Trophoblast cell (in vitro differentiated cells and primary cell): ENCODE results near the gene LMTK2.
A peak's percentile ranks its signal among the peaks of the same experiment; 100 is the strongest.

Experiments used
- DNase-seq, 2 donors: peaks; one replicate each; pipeline ENCODE4 v3.0.0-alpha.2; 2016
- H2AFZ ChIP-seq: 2 replicates; pipeline ENCODE4 v1.6.1; 2013; ENCODE audit warnings: low read length, moderate library complexity, mild to moderate bottlenecking; ENCODE audit not compliant: insufficient read depth, poor library complexity
- H2AK5ac ChIP-seq: 2 replicates; pipeline ENCODE4 v1.6.1; 2013; ENCODE audit warnings: mild to moderate bottlenecking, low read length
- H2BK120ac ChIP-seq: 2 replicates; pipeline ENCODE4 v1.6.1; 2013; ENCODE audit warnings: low read length, mild to moderate bottlenecking, moderate library complexity; ENCODE audit not compliant: insufficient read depth, poor library complexity
- H2BK12ac ChIP-seq: 2 replicates; pipeline ENCODE4 v1.6.1; 2013; ENCODE audit warnings: mild to moderate bottlenecking, low read length, moderate library complexity
- H2BK5ac ChIP-seq: 2 replicates; pipeline ENCODE4 v1.6.1; 2013; ENCODE audit warnings: low read length, low read depth, moderate library complexity, mild to moderate bottlenecking; ENCODE audit not compliant: poor library complexity
- H3K14ac ChIP-seq: 2 replicates; pipeline ENCODE4 v1.6.1; 2013; ENCODE audit warnings: mild to moderate bottlenecking, low read length
- H3K18ac ChIP-seq: 2 replicates; pipeline ENCODE4 v1.6.1; 2013; ENCODE audit warnings: mild to moderate bottlenecking, low read length
- H3K23ac ChIP-seq: 2 replicates; pipeline ENCODE4 v1.6.1; 2013; ENCODE audit warnings: low read length
- H3K27ac ChIP-seq: 2 replicates; pipeline ENCODE4 v1.5.1; 2013; ENCODE audit warnings: low read depth, mild to moderate bottlenecking, inconsistent platforms, low read length, moderate library complexity
- H3K27me3 ChIP-seq: 2 replicates; pipeline ENCODE4 v1.6.1; 2013; ENCODE audit warnings: inconsistent platforms, mild to moderate bottlenecking, low read length, moderate library complexity; ENCODE audit not compliant: insufficient read depth
- H3K36me3 ChIP-seq, 2 experiments: 1 replicate in 1 of 2; 2 replicates in 1 of 2; pipeline ENCODE4 v1.6.1; 2013; ENCODE audit warnings: low read length in 2 of 2, mild to moderate bottlenecking in 2 of 2, moderate library complexity in 1 of 2; ENCODE audit not compliant: insufficient read depth in 2 of 2, control insufficient read depth in 1 of 2
- H3K4ac ChIP-seq: 2 replicates; pipeline ENCODE4 v1.6.1; 2013; ENCODE audit warnings: low read depth, mild to moderate bottlenecking, low read length, moderate library complexity
- H3K4me1 ChIP-seq, 2 experiments: 1 replicate in 1 of 2; 2 replicates in 1 of 2; pipeline ENCODE4 v1.6.1; 2013; ENCODE audit warnings: low read length in 2 of 2, mild to moderate bottlenecking in 2 of 2, moderate library complexity in 1 of 2; ENCODE audit not compliant: insufficient read depth in 2 of 2, control insufficient read depth in 1 of 2
- H3K4me2 ChIP-seq: 2 replicates; pipeline ENCODE4 v1.6.1; 2013; ENCODE audit warnings: inconsistent platforms, mild to moderate bottlenecking, low read length, moderate library complexity
- H3K4me3 ChIP-seq: 2 replicates; pipeline ENCODE4 v1.5.1; 2013; ENCODE audit warnings: mild to moderate bottlenecking, low read depth, low read length, inconsistent platforms
- H3K79me1 ChIP-seq: one replicate; pipeline ENCODE4 v1.6.1; 2013; ENCODE audit warnings: low read length
- H3K79me2 ChIP-seq: 2 replicates; pipeline ENCODE4 v1.6.1; 2013; ENCODE audit warnings: low read length, mild to moderate bottlenecking; ENCODE audit not compliant: control insufficient read depth, insufficient read depth, poor library complexity
- H3K9ac ChIP-seq: 2 replicates; pipeline ENCODE4 v1.6.1; 2013; ENCODE audit warnings: mild to moderate bottlenecking, low read length
- H3K9me3 ChIP-seq: 2 replicates; pipeline ENCODE4 v1.6.1; 2013; ENCODE audit warnings: low read depth, mild to moderate bottlenecking, control low read depth, inconsistent platforms, low read length; ENCODE audit not compliant: insufficient read depth
- H4K12ac ChIP-seq: 2 replicates; pipeline ENCODE4 v1.6.1; 2013; ENCODE audit warnings: low read depth, mild to moderate bottlenecking, low read length, moderate library complexity
- H4K8ac ChIP-seq: 2 replicates; pipeline ENCODE4 v1.6.1; 2013; ENCODE audit warnings: low read depth, mild to moderate bottlenecking, low read length, moderate library complexity
- H4K91ac ChIP-seq: one replicate; pipeline ENCODE4 v1.6.1; 2013; ENCODE audit warnings: low read depth, mild to moderate bottlenecking, low read length, moderate library complexity
- WGBS: extraction: QIAGEN DNeasy Blood & Tissue Kit; methylation state at CpG from one replicate; pipeline ENCODE4 v1.1.7; 2013; ENCODE audit warnings: missing lambda C conversion rate; ENCODE audit not compliant: insufficient read length, insufficient coverage; ENCODE audit errors: extremely low coverage; 5-methylcytosine and 5-hydroxymethylcytosine counted together

Gene LMTK2

DNA sequence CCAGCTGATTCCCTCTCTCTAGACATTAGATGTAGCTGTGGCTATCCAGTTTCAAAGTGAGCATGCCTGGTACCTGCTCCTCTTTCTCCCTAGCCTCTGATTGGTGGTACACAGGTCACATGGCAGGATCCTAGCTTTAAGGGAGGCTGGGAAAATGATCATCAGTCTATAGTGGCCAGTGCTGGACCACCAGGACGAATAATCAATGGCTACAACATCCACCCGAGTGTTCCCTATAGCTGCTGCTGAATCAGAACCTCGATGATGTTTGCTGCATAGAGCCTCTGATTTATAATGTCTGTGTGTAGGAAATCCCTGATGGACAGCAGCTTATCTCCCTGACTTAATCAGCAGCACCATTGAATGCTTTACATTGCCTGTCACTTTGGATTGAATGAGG is 28.9 kb upstream of the LMTK2 start:
- no peaks in the 10 kb centered on the region for H3K36me3 ChIP-seq
- H3K4ac ChIP-seq, result no peak overlapping the region
- H4K12ac ChIP-seq, result no peak overlapping the region
- H3K9me3 ChIP-seq, result peaks cover 1% of the 10 kb centered on the region
- no peaks in the 10 kb centered on the region for H3K79me1 ChIP-seq
- H4K91ac ChIP-seq, result no peak overlapping the region
- no peak overlapping the region for H2BK12ac ChIP-seq
- no peak overlapping the region for H2BK5ac ChIP-seq
- no peak overlapping the region for H2BK120ac ChIP-seq
- H3K4me3 ChIP-seq, result no peak overlapping the region
- no peaks in the 10 kb centered on the region for H3K27me3 ChIP-seq
- H3K4me1 ChIP-seq, result no peaks in the 10 kb centered on the region
- H3K18ac ChIP-seq, result no peak overlapping the region
- H2AK5ac ChIP-seq, result no peak overlapping the region
- no peak for DNase-seq
- H3K79me2 ChIP-seq, result no peaks in the 10 kb centered on the region
- no peak overlapping the region for H3K27ac ChIP-seq
- H4K8ac ChIP-seq, result no peak overlapping the region
- H3K23ac ChIP-seq, result no peak overlapping the region
- H3K4me2 ChIP-seq, result no peak overlapping the region
- no peak overlapping the region for H3K14ac ChIP-seq
- H3K9ac ChIP-seq, result no peak overlapping the region
- WGBS, result no CpG with 5 or more reads among the region's 3 CpGs
- H2AFZ ChIP-seq, result no peak overlapping the region

DNA sequence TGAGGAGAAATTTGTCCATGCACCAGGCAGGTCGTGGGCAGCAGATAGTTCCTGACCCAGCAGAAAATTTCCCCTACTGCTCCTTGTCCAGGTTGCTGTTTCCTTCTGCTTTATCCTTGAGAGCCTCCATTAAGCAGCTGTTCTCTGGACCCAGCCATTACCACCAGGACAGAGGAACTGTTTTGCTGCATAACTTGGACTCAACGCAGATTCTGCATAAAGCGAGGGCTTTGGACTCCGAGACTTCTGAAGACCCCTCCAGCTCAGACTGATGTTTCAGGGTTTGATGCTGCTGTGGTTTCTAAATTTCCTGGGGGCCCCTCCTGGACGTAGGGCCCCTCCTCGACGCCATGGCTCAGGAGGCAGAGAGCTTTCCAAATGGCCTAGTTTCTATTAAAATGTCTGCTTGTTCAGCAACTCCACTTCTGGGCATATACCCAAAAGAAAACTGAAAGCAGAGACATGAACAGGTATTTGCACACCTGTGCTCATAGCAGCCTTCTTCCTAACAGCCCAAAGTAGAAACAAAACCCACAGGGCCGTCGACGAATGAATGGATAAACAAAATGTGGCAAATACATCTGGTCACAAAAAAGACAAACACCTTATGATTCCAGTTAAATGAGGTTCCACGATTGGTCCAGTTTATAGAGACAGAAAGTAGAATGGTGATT is 28.3 kb upstream of the LMTK2 start:
- no peak overlapping the region for H2BK120ac ChIP-seq
- H3K4me1 ChIP-seq, result peaks cover 0 to under 1% of the 10 kb centered on the region in 2 experiments
- no peak for DNase-seq
- no peak overlapping the region for H3K23ac ChIP-seq
- no CpG with 5 or more reads among the region's 11 CpGs for WGBS
- H2AK5ac ChIP-seq, result no peak overlapping the region
- no peaks in the 10 kb centered on the region for H3K79me2 ChIP-seq
- no peaks in the 10 kb centered on the region for H3K36me3 ChIP-seq
- H4K8ac ChIP-seq, result no peak overlapping the region
- no peak overlapping the region for H4K12ac ChIP-seq
- H3K79me1 ChIP-seq, result no peaks in the 10 kb centered on the region
- H3K9ac ChIP-seq, result peak overlapping the region; percentile 33
- no peak overlapping the region for H2AFZ ChIP-seq
- H3K14ac ChIP-seq, result no peak overlapping the region
- H2BK12ac ChIP-seq, result no peak overlapping the region
- no peak overlapping the region for H3K4ac ChIP-seq
- no peaks in the 10 kb centered on the region for H3K27me3 ChIP-seq
- H2BK5ac ChIP-seq, result no peak overlapping the region
- H4K91ac ChIP-seq, result no peak overlapping the region
- peaks cover 1% of the 10 kb centered on the region for H3K9me3 ChIP-seq
- H3K4me3 ChIP-seq, result no peak overlapping the region
- H3K27ac ChIP-seq, result no peak overlapping the region
- no peak overlapping the region for H3K4me2 ChIP-seq
- H3K18ac ChIP-seq, result no peak overlapping the region

DNA sequence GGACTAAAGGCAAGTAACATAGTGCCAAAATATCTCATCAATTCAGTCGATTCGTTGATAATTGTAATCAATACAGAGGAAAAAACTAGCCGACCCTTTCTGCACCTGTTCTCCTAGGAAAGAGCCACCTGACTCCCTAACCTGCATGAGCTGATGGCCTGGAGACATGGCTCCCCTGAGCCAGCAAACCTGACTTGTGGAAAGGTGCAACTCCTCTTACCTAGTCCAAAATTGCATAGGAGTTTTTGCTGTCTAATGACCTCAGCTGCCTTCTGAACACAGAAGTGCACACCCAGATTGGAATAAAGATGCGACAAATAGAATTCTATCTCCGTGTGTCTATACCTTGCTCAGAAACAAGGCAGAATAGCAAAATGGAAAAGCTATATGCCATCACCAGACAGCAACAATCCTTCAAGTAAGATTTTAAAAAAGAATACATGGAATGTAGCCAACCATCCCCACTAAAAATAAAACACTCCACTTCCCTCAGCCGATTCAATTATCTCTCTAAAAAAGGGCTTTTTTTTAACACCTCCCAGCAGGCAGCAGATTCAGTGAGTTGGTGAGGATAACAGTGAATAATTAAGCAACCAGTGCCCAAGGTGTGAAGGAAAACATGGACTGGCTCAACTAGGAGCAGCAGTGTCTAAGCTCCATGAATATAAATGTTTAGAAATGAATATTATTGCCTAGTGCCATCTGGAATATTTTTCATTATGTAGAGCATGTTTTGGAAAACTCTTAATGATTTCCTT is 26.6 kb upstream of the LMTK2 start:
- H3K36me3 ChIP-seq, result no peaks in the 10 kb centered on the region
- no peak overlapping the region for H3K4ac ChIP-seq
- WGBS, result no CpG with 5 or more reads among the region's 6 CpGs
- H3K18ac ChIP-seq, result no peak overlapping the region
- H4K8ac ChIP-seq, result no peak overlapping the region
- no peak overlapping the region for H3K27ac ChIP-seq
- H3K79me2 ChIP-seq, result no peaks in the 10 kb centered on the region
- H4K12ac ChIP-seq, result no peak overlapping the region
- H2AK5ac ChIP-seq, result no peak overlapping the region
- H4K91ac ChIP-seq, result no peak overlapping the region
- DNase-seq, result no peak
- no peak overlapping the region for H3K23ac ChIP-seq
- H2AFZ ChIP-seq, result no peak overlapping the region
- no peaks in the 10 kb centered on the region for H3K79me1 ChIP-seq
- H3K4me1 ChIP-seq, result peaks cover 0 to 3% of the 10 kb centered on the region in 2 experiments
- H2BK5ac ChIP-seq, result no peak overlapping the region
- H2BK120ac ChIP-seq, result no peak overlapping the region
- no peak overlapping the region for H3K9ac ChIP-seq
- H3K4me3 ChIP-seq, result no peak overlapping the region
- H3K9me3 ChIP-seq, result peaks cover 1% of the 10 kb centered on the region
- no peaks in the 10 kb centered on the region for H3K27me3 ChIP-seq
- no peak overlapping the region for H2BK12ac ChIP-seq
- no peak overlapping the region for H3K4me2 ChIP-seq
- H3K14ac ChIP-seq, result no peak overlapping the region

DNA sequence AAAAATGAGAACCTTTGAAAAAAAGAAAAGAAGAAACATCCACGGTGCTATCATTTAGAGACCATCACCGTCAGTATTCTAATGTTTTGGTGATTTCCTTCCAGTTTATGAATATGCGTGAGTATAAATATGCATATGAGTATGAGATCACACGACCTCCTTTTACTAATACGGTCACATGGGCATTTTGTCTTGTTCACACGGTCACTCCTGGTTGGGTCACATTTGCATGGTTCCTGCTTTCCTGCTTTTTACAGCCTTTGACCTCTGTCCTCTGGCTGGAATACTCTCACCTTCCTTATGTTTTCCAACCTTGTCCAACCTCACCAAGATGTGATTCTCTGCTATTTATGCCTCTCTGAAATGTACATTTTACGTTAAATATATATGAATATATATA is 25.3 kb upstream of the LMTK2 start:
- H3K9ac ChIP-seq, result no peak overlapping the region
- H3K4ac ChIP-seq, result no peak overlapping the region
- no peak overlapping the region for H2AK5ac ChIP-seq
- peaks cover 0 to 3% of the 10 kb centered on the region in 2 experiments for H3K4me1 ChIP-seq
- WGBS, result no CpG with 5 or more reads among the region's 7 CpGs
- H3K14ac ChIP-seq, result no peak overlapping the region
- H2AFZ ChIP-seq, result no peak overlapping the region
- H4K91ac ChIP-seq, result no peak overlapping the region
- H3K4me3 ChIP-seq, result no peak overlapping the region
- H3K23ac ChIP-seq, result no peak overlapping the region
- no peak overlapping the region for H4K12ac ChIP-seq
- no peak overlapping the region for H2BK12ac ChIP-seq
- no peak overlapping the region for H4K8ac ChIP-seq
- no peak overlapping the region for H2BK5ac ChIP-seq
- H3K18ac ChIP-seq, result no peak overlapping the region
- H3K4me2 ChIP-seq, result no peak overlapping the region
- no peak overlapping the region for H3K27ac ChIP-seq
- H3K27me3 ChIP-seq, result no peaks in the 10 kb centered on the region
- DNase-seq, result no peak
- H2BK120ac ChIP-seq, result no peak overlapping the region
- H3K36me3 ChIP-seq, result no peaks in the 10 kb centered on the region
- H3K79me2 ChIP-seq, result no peaks in the 10 kb centered on the region
- H3K79me1 ChIP-seq, result no peaks in the 10 kb centered on the region
- peaks cover 1% of the 10 kb centered on the region for H3K9me3 ChIP-seq
